ENCODE measurements around the gene B4GALT3. TPM values are rescaled to one million over a fixed set of nuclear protein-coding genes. Genes with fewer than 3 reads are reported as not detected.

Gene B4GALT3
- total and polyA plus RNA-seq, 2 of the 8 experiments (the other 6 are each of a cell fraction or from before 2014, with no cell fraction given), result 42.3 to 43.0 TPM

- no peak for TF ChIP-seq BACH1 (IDR thresholded peaks at IDR 0.05; ENCODE audit: low read length)
- TF ChIP-seq TCF12 (IDR thresholded peaks at IDR 0.05; ENCODE audit: low read depth, low read length), result no peak
- TF ChIP-seq SRF (IDR thresholded peaks at IDR 0.05; ENCODE audit: low read depth, low read length), result no peak
- TF ChIP-seq POLR2A (IDR thresholded peaks at IDR 0.05; ENCODE audit: control extremely low read depth in 1 of 2, low read depth in 2 of 2, low read length in 2 of 2), result peak in 1 of 2 experiments; percentile 34; a peak in 2 of 3 replicates
- TF ChIP-seq TAF7 (optimal IDR thresholded peaks at IDR 0.05; ENCODE audit: borderline replicate concordance, low read depth, low read length), result no peak
- no peak for TF ChIP-seq SAP30 (IDR thresholded peaks at IDR 0.05; ENCODE audit: insufficient read depth, insufficient replicate concordance, low read length)
- TF ChIP-seq GABPA (IDR thresholded peaks at IDR 0.05; ENCODE audit: borderline replicate concordance, insufficient read depth, low read length), result no peak
Measured at GRCh38 chr1:161159087-161159912, 18.0 kb downstream of the B4GALT3 start, which contains the start of gene USP21 (continued).

All from H1 (cell line).